IPS DF 4.7 (cell line): Measurements from ENCODE around the gene ZC3H4.
A peak's percentile ranks its signal among the peaks of the same experiment; 100 is the strongest.

Experiments
- DNase-seq: peaks from one replicate; pipeline ENCODE4 v3.0.0-alpha.2; 2013; ENCODE audit warnings: low spot score; ENCODE audit errors: extremely low read depth

Gene ZC3H4

DNA sequence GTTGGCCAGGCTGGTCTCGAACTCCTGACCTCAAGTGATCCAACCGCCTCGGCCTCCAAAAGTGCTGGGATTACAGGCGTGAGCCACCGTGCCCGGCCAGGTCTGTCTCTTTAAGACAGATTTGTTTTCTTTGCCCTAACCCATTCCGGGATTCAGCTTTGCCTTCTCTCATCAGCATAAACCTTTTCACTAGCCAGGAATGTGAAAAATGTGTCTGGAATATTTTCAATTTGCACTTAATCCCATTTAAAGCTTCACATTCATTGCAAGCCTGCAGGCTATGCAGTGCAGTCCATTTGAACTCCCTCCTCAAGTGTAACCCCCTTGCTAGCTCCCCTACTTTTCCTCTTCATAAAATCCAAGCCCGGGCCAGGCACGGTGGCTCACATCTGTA, 64.3 kb downstream of the ZC3H4 start:
- no peak for DNase-seq

DNA sequence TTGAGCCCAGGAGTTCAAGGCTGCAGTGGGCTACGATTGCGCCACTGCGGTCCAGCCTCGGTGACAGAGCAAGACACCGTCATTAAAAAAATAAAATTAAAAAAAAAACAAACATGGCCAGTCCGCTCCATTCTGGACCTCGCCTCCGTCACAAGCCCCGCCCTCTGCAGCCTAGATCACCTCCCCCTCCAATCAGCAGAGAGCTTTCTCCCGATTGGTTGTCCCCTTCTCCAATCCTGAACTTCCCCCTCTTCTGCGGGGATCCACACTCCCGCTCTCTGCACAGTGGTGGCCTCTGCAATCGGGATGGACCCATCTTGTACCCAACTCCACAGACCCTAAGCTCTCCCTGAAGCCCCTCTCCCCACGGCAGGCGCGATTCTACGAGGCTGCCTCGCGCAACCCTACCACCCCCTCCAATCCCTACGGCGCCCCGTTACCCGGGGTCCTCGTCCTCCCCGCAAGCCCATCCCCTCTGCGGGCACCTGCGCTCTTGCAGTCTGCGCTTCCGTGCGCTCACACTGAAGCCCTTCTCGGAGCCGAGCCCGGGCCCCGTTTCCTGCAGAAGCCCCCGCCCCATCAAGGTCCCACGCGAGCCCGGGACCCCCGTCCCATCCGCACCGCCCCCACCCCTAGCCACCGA, 65.7 kb downstream of the ZC3H4 start:
- DNase-seq: peak; percentile 88

- no peak for DNase-seq
Observed at GRCh38 chr19:47047272-47047762, 66.3 kb downstream of the ZC3H4 start.

- no peak for DNase-seq
Observed at GRCh38 chr19:47045867-47046470, 67.6 kb downstream of the ZC3H4 start.

- no peak for DNase-seq
Observed at GRCh38 chr19:47044946-47045866, 68.4 kb downstream of the ZC3H4 start.

DNA sequence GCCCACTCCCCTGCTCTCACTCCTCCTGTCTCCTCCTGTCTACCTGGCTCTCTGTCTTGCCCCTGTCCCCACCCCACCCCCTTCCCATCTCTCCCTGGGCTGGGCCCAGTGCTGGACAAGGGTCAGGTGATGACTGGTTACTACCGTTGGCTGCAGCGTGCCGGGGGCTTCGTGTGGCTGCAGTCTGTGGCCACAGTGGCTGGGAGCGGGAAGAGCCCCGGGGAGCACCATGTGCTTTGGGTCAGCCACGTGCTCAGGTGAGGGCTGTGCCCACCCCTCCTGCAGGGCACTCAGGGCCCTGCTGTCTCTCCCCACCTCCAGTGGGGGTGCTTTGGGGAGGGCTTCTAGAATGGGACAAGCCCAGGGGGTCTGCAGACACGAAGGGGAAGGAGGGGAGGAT, 72.7 kb downstream of the ZC3H4 start:
- no peak for DNase-seq

GRCh38 chr19:47039239-47039874, 74.2 kb downstream of the ZC3H4 start:
- no peak for DNase-seq

GRCh38 chr19:47037766-47038165, 75.8 kb downstream of the ZC3H4 start:
- no peak for DNase-seq

DNA sequence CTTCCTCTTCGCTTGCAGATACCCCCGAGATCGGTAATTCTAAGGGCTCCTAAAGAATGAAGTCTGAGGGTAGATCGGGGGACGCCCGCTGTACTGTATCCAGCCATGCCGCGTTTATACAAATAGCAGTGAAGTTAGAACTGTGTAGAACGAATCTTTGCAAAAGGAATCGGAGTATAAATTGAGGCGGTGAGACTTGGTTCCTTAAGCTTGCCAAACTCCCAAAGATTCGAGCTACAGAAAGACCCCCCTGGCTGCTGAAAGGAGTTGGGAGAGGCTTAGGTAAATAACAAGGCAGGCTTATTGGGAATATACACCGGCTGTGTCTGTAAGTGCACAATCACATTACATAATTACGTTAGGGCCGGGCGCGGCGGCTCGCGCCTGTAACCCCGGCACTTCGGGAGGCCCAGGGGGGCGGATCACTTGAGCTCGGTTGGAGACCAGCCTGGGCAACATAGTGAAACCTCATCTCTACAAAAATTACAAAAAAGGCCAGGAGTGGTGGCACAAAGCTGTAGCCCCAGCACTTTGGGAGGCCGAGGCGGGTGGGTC, 77.4 kb downstream of the ZC3H4 start:
- DNase-seq: no peak

DNA sequence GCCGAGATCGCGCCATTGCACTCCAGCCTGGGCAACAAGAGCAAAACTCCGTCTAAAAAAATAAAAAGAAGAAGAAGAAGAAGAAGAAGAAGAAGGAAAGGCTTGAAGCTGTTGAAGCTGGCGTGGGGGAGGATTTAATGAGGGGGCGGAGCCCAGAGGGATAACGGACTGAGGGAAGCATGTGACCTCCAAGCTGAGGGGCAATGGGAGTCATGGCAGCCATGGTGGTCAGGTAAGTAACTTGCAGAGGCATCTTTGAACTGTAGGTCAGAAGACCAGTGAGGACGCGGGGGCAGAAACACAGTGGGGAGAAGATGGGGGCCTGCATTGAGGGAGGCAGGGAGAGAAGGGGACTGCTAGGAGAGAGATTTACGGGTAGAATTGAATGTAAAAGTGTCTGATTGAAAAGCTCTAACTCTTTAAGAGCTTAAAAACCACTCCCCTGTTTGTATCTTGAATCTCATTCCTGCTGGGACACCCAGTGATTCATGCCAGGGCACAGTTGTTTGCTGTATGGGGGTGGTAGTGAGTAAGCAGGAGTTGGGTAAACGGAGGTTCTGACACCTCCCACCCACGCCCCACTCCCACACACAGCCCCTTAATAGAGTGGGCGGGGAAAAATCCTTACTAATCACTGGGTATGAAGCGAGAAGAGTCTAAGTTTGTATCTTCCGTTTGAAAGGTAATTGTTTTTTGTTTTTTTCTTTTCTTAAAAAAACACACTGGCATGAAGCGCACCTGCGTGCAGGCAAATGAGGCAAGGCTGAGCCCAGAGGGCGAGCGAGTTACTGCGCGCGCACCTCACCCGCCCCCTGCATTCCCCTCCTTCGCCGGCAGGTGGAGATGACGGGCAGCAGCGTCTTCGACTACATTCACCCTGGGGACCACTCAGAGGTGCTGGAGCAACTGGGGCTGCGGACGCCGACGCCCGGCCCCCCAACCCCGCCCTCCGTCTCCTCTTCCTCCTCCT, 78.2 kb downstream of the ZC3H4 start:
- no peak for DNase-seq

GRCh38 chr19:47032171-47032811, 81.3 kb downstream of the ZC3H4 start:
- DNase-seq: no peak

DNA sequence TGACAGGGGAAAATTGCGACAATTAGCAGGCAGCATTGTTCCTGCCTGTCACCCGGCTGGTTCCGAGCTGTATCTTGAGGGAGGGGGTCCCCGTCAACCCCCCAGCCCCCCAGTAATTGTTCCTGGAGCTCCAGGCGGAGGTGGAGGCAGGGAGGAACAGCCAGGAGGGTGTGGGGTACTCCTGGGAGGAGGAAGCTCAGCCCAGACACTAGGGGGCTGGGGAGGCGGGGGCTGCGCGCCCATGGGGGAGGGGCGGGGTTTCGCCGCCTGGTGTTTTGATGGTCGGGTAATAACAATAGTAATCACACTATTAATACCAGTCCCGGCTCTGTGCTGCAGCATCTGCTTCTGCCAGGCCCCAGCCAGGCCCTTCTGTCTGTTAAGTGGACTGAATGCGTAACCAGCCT, 85.4 kb downstream of the ZC3H4 start:
- DNase-seq: no peak

GRCh38 chr19:47027586-47028088, 85.9 kb downstream of the ZC3H4 start:
- DNase-seq: no peak

- DNase-seq: no peak
Observed at GRCh38 chr19:47026889-47027288, 86.7 kb downstream of the ZC3H4 start.

DNA sequence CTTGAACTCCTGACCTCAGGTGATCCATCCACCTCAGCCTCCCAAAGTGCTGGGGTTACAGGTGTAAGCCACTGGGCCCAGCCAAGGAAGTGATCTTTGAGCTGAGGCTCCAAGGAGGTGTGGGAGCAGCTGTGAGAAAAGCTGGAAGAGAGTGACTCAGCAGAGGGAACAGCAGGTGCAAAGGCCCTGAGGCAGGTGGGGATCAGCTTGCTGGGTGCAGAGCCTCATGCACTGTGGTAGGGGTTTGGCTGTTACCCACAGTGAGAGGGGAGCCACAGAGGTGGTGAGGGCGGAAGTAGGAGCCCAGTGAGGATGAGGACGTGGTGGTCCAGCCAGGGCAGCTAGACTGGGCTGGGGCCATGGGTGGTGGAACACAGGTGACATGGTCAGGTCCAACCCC, 87.4 kb downstream of the ZC3H4 start:
- no peak for DNase-seq

DNA sequence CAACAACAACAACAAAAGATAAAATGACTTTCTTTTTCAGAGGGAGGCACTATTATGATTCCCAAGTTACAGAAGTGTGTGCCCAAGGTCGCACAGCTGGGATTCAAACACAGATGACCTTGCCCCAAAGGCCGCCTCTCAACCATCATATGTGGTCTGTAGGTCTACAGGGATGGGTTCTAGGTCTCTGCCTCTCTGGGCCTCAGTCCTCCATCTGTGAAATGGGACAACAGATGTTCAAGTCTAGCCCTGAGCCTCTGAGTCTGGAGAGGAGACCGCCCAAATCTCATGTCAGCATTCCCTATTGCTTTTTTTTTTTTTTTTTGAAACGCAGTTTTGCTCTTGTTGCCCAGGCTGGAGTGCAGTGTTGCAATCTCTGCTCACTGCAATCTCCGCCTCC, 89.1 kb downstream of the ZC3H4 start:
- no peak for DNase-seq

GRCh38 chr19:47023448-47023794, 90.2 kb downstream of the ZC3H4 start:
- DNase-seq: no peak

DNA sequence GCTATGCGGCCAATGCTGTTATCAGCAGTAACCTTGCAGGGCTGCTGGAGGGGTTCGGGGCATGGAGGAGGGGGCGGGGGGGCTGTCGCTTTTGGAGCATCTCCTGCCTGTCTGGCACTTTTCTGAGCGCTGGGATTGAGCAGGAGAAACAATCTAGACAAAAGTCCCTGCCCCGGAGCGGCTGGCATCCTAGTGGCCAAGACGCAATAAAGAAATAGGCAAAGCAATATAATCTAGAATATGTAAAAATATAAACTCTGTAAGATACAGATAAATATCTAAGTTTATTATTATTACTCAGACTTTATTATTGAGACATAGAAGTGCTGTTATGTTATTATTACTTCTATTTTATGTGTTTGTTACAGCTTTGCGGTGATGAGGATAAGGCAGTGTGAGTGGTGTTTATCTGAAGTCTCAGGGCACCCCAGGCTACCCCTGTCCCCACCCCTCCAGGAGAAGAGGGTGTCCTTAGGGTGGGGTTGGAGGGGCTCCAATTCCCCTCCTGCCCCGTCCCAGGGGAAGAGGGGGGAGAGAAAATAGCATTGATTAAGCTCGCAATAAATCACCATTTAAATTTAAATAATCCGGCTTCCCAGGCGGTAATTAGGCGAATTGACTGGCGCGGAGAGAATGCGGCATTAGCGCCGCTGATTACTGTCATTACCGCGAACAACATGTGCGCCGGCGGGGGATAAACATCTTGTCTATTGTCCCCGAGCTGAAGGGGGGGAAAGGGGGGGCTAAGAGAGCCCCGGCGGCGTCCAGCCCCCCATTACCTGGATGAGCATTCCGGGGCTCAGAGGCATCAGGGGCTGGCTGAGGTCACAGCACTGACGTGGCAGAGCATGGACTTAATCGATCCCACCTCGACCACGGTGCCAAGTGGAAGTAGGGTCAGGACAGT, 90.8 kb downstream of the ZC3H4 start:
- DNase-seq: no peak

DNA sequence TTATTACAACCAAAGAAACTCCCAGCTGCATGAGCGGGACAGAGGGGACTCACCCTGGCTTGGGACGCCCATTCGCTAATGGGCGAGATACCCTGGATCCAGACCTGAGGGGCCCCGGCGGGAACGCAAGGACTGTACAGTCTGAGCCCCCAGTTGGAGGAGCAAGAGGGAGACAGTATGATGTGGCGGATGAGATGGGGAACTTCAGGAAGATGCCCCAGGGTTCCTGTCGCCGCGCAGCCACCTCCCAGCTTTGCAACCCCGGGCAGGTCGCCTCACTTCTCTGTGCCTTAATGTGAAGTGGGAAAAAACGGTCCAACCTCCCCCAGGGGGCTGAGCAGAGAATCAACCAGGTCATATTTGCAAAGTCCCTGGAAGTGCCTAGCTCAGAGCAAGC, 91.4 kb downstream of the ZC3H4 start:
- DNase-seq: no peak
